ENCODE data around the gene ADGRD1.

DNA sequence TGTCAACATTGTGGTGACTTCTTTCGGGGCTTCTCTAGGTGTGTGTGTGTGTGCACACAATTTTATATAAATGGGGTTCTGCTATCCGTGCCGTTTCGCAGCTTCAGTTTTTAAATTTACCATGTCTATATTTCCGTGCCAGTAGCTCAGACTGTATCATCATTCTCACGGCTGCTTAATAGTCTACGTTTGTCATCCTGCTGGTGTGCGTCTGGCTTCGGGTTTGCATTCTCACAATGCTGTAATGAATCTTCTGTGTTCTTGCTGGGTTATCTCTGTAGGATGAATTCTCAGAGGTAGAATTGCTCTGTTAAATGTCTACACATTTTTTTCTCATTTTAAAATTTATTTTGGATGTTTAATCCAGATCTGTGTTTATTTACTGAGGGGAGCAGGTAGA, 73.6 kb downstream of the ADGRD1 start:
- no peak for TF ChIP-seq EZH2 (IDR thresholded peaks at IDR 0.05; ENCODE audit: borderline replicate concordance, low read length)
- TF ChIP-seq, protein P1, sequence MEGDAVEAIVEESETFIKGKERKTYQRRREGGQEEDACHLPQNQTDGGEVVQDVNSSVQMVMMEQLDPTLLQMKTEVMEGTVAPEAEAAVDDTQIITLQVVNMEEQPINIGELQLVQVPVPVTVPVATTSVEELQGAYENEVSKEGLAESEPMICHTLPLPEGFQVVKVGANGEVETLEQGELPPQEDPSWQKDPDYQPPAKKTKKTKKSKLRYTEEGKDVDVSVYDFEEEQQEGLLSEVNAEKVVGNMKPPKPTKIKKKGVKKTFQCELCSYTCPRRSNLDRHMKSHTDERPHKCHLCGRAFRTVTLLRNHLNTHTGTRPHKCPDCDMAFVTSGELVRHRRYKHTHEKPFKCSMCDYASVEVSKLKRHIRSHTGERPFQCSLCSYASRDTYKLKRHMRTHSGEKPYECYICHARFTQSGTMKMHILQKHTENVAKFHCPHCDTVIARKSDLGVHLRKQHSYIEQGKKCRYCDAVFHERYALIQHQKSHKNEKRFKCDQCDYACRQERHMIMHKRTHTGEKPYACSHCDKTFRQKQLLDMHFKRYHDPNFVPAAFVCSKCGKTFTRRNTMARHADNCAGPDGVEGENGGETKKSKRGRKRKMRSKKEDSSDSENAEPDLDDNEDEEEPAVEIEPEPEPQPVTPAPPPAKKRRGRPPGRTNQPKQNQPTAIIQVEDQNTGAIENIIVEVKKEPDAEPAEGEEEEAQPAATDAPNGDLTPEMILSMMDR (IDR thresholded peaks at IDR 0.05; ENCODE audit: low read length), result no peak

Measured in OCI-LY1 (cell line).